NB4 (cell line): ENCODE results near the gene PAK6.

ENCODE experiments used
- DNase-seq: peaks from one replicate; pipeline ENCODE4 v3.0.0; 2010; ENCODE audit warnings: low read depth
- H3K4me3 ChIP-seq: one replicate; pipeline ENCODE4 v1.5.1; 2011; ENCODE audit warnings: mild to moderate bottlenecking, low read depth, low read length, moderate library complexity
- CTCF ChIP-seq: IDR thresholded peaks from one replicate; pipeline ENCODE4 v1.5.1; 2012; ENCODE audit warnings: low read depth, low read length
- MAX ChIP-seq: IDR thresholded peaks from 2 replicates; pipeline ENCODE4 v1.6.1; 2011; ENCODE audit warnings: low read depth, low read length
- MYC ChIP-seq: IDR thresholded peaks from 2 replicates; pipeline ENCODE4 v1.6.1; 2011; ENCODE audit warnings: low read depth, low read length
- POLR2A ChIP-seq: IDR thresholded peaks from 2 replicates; pipeline ENCODE4 v1.6.1; 2011; ENCODE audit warnings: mild to moderate bottlenecking; ENCODE audit not compliant: insufficient read length; ENCODE audit errors: extremely low read depth

The PAK6 gene

GRCh38 chr15:40295877-40296560 is 57.2 kb downstream of the PAK6 start:
- no peak overlapping the region for H3K4me3 ChIP-seq
- TF ChIP-seq MAX (no peak), CTCF (no peak), POLR2A (no peak), MYC (no peak)
- no peak for DNase-seq

GRCh38 chr15:40296561-40297230 is 57.8 kb downstream of the PAK6 start:
- no peak overlapping the region for H3K4me3 ChIP-seq
- no peak for DNase-seq
- TF ChIP-seq MYC (no peak), CTCF (no peak), MAX (no peak), POLR2A (no peak)

- no peak overlapping the region for H3K4me3 ChIP-seq
- no peak for DNase-seq
- no peak for TF ChIP-seq POLR2A
- TF ChIP-seq MYC, result no peak
- TF ChIP-seq CTCF, result no peak
- no peak for TF ChIP-seq MAX
Measured at GRCh38 chr15:40297356-40297755, 58.5 kb downstream of the PAK6 start.

- DNase-seq, result no peak
- H3K4me3 ChIP-seq, result no peak overlapping the region
- TF ChIP-seq CTCF, result no peak
- no peak for TF ChIP-seq POLR2A
- no peak for TF ChIP-seq MAX
- TF ChIP-seq MYC, result no peak
Measured at GRCh38 chr15:40298216-40298935, 59.5 kb downstream of the PAK6 start.

- no peak overlapping the region for H3K4me3 ChIP-seq
- TF ChIP-seq POLR2A, result no peak
- no peak for TF ChIP-seq MYC
- no peak for TF ChIP-seq MAX
- no peak for TF ChIP-seq CTCF
- no peak for DNase-seq
Measured at GRCh38 chr15:40300367-40300766, 61.5 kb downstream of the PAK6 start.
